ENCODE data around the gene TEX48. TPM values are rescaled to one million over a fixed set of nuclear protein-coding genes. Genes with fewer than 3 reads are reported as not detected.

Gene TEX48
- total RNA-seq, 1 experiment from 2014 or later: not detected

GRCh38 chr9:114643001-114643400 lies 39.0 kb downstream of the TEX48 start:
- intact Hi-C loops (cut with micrococcal nuclease; ENCODE audit: unreplicated experiment): no loop called here
- no peaks in the 10 kb centered on the region for H3K27me3 ChIP-seq (ENCODE audit: control insufficient read depth, insufficient read depth, low read length)
- no peaks in the 10 kb centered on the region for H3K9me3 ChIP-seq (ENCODE audit: control insufficient read depth, insufficient read depth, low read depth, low read length)
- in situ Hi-C loops (cut with HindIII; ENCODE audit: low pct_unique_long_range_greater_than_20kb, low sequenced_read_pairs): no loop called here
- DNase-seq (ENCODE audit: low read depth, low spot score) (no peak), ATAC-seq (no peak)
- H3K4me3 ChIP-seq (ENCODE audit: low read depth in 2 of 2, low read length in 2 of 2): no peak overlapping the region
- no peaks in the 10 kb centered on the region for H3K36me3 ChIP-seq (ENCODE audit: control insufficient read depth, insufficient read depth, low read length)
- ChIA-PET CTCF (no interaction called here), POLR2A (no interaction called here)
- H3K27ac ChIP-seq (ENCODE audit: low read length): no peak overlapping the region
- no TSS peak for BruUV-seq (replicated peaks)
- TF ChIP-seq REST (IDR thresholded peaks at IDR 0.05; ENCODE audit: insufficient read depth in 1 of 2, low read depth in 2 of 2, low read length in 1 of 2) (no peak), TCF7L2 (IDR thresholded peaks at IDR 0.05; ENCODE audit: low read depth, low read length) (no peak), CTCF (IDR thresholded peaks at IDR 0.05) (no peak)
- H3K4me1 ChIP-seq (ENCODE audit: control insufficient read depth, insufficient read depth, low read length): no peaks in the 10 kb centered on the region

- Histone ChIP-seq H3K4me1 (ENCODE audit: control insufficient read depth, insufficient read depth, low read length) (no peaks in the 10 kb centered on the region), H3K4me3 (ENCODE audit: low read depth in 2 of 2, low read length in 2 of 2) (no peak overlapping the region), H3K27ac (ENCODE audit: low read length) (no peak overlapping the region), H3K36me3 (ENCODE audit: control insufficient read depth, insufficient read depth, low read length) (no peaks in the 10 kb centered on the region), H3K27me3 (ENCODE audit: control insufficient read depth, insufficient read depth, low read length) (no peaks in the 10 kb centered on the region), H3K9me3 (ENCODE audit: control insufficient read depth, insufficient read depth, low read depth, low read length) (no peaks in the 10 kb centered on the region)
- in situ Hi-C loops (cut with HindIII; ENCODE audit: low pct_unique_long_range_greater_than_20kb, low sequenced_read_pairs) (no loop called here), intact Hi-C loops (cut with micrococcal nuclease; ENCODE audit: unreplicated experiment) (no loop called here)
- BruUV-seq (replicated peaks): no TSS peak
- POLR2A ChIA-PET: no interaction called here
- ATAC-seq: no peak
- DNase-seq (ENCODE audit: low read depth, low spot score): no peak
- CTCF ChIA-PET: no interaction called here
- TF ChIP-seq CTCF (IDR thresholded peaks at IDR 0.05) (no peak), TCF7L2 (IDR thresholded peaks at IDR 0.05; ENCODE audit: low read depth, low read length) (no peak), REST (IDR thresholded peaks at IDR 0.05; ENCODE audit: insufficient read depth in 1 of 2, low read depth in 2 of 2, low read length in 1 of 2) (no peak), SIN3A (IDR thresholded peaks at IDR 0.05; ENCODE audit: borderline replicate concordance, insufficient read depth, low read depth, low read length) (no peak), POLR2AphosphoS5 (IDR thresholded peaks at IDR 0.05; ENCODE audit: low read depth, low read length) (no peak)
Measured at GRCh38 chr9:114641967-114642366, 40.0 kb downstream of the TEX48 start.
